Upper lobe of left lung (tissue), 4 donors: ENCODE data around the gene COL6A3.

Experiments
- EP300 ChIP-seq, 4 donors: sonication (generic); formaldehyde crosslinking; IDR thresholded peaks; one replicate each; pipeline ENCODE4 v1.5.1; 2017; ENCODE audit warnings: antibody characterized with exemption in 4 of 4, control low read depth in 2 of 4
- POLR2A ChIP-seq, 4 donors: fragments of 450-650 bp; IDR thresholded peaks; one replicate each; pipeline ENCODE4 v1.5.1; 2016 to 2017; ENCODE audit warnings: antibody characterized with exemption in 4 of 4, mild to moderate bottlenecking in 2 of 4
- POLR2AphosphoS5 ChIP-seq, 2 donors: sonication (generic); formaldehyde crosslinking; IDR thresholded peaks; one replicate each; pipeline ENCODE4 v1.5.1; 2017; ENCODE audit warnings: antibody characterized with exemption in 2 of 2
- TF ChIP-seq, protein P1 (sequence below), 6 experiments: fragments of 450-650 bp in 4 of 6; fragments of 200-600 bp in 2 of 6; sonication (generic) in 2 of 6; IDR thresholded peaks; one replicate each; pipeline ENCODE4 v1.5.1; 2016 to 2019; ENCODE audit warnings: antibody characterized with exemption in 6 of 6

DNA sequence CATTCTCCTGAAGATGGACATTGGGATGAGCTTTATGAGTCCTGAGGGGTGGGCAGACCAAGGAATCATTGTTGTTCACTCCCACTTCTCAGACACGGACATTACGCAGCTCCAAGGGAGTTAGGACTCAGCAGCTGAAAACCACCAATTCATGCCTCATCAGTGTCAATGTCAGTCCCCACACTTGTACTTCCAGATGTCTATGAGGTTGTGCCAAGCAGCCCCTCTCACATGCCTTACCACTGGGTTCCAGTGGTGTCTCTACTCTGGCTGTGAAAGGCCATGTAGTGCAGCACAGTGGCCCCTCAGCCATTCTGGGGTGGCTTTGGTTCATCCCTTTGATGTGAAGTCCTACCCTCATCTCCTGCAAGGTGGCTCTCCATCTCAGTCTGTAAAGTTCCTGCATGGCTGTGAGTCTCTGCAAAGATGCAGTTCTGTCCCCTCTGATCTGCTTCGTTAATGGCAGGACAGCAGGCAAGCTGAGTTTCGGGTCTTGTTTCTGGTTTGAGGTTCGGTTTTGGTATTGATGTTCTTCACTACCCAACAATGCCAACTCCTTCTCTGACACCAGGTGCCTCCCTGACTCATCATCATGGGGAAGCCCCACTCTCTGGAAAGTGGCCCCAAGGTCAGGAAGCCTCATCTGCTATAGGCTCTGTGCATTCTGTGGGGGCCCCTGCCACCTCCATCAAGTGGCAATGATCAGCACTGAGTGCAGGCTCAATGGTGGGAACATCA lies 14.0 kb upstream of the COL6A3 start:
- TF ChIP-seq POLR2A (IDR thresholded peaks at IDR 0.05) (no peak), EP300 (IDR thresholded peaks at IDR 0.05) (no peak), POLR2AphosphoS5 (IDR thresholded peaks at IDR 0.05) (no peak)
- TF ChIP-seq, protein P1, sequence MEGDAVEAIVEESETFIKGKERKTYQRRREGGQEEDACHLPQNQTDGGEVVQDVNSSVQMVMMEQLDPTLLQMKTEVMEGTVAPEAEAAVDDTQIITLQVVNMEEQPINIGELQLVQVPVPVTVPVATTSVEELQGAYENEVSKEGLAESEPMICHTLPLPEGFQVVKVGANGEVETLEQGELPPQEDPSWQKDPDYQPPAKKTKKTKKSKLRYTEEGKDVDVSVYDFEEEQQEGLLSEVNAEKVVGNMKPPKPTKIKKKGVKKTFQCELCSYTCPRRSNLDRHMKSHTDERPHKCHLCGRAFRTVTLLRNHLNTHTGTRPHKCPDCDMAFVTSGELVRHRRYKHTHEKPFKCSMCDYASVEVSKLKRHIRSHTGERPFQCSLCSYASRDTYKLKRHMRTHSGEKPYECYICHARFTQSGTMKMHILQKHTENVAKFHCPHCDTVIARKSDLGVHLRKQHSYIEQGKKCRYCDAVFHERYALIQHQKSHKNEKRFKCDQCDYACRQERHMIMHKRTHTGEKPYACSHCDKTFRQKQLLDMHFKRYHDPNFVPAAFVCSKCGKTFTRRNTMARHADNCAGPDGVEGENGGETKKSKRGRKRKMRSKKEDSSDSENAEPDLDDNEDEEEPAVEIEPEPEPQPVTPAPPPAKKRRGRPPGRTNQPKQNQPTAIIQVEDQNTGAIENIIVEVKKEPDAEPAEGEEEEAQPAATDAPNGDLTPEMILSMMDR (IDR thresholded peaks at IDR 0.05), result no peak
